Neural cell (in vitro differentiated cells): Measurements from ENCODE around the gene RBM42. TPM values are rescaled to one million over a fixed set of nuclear protein-coding genes. Genes with fewer than 3 reads are reported as not detected.
"Not testable (repeated sequence)": the region's sequence is repeated elsewhere in the genome, so short reads cannot be mapped to it uniquely, and the experiment has no call there.

Source experiments
- H2AFZ ChIP-seq: fragments of 200-600, 300-800 bp; sonication (generic), shearing (Covaris generic); 2 replicates; pipeline ENCODE4 v1.6.0; 2014; ENCODE audit warnings: low read depth, mild to moderate bottlenecking, antibody characterized with exemption, low read length, moderate library complexity
- H3F3A ChIP-seq: fragments of 200-600 bp; shearing (Covaris generic); 2 replicates; pipeline ENCODE4 v1.6.1; 2016; ENCODE audit warnings: mild to moderate bottlenecking, moderate library complexity, mixed read lengths, antibody characterized with exemption, low read length; ENCODE audit not compliant: insufficient read depth, poor library complexity, severe bottlenecking
- H3K27ac ChIP-seq: fragments of 200-600, 300-800 bp; sonication (generic), shearing (Covaris generic); 2 replicates; pipeline ENCODE4 v1.5.1; 2014; ENCODE audit warnings: mild to moderate bottlenecking, low read length, moderate library complexity
- H3K27me3 ChIP-seq: fragments of 300-800, 200-600 bp; sonication (generic), shearing (Covaris generic); 2 replicates; pipeline ENCODE4 v1.6.0; 2014; ENCODE audit warnings: mild to moderate bottlenecking, low read depth, low read length, moderate library complexity; ENCODE audit not compliant: insufficient read depth
- H3K36me3 ChIP-seq: fragments of 300-800, 200-600 bp; sonication (generic), shearing (Covaris generic); 2 replicates; pipeline ENCODE4 v1.5.1; 2014; ENCODE audit warnings: mild to moderate bottlenecking, antibody characterized with exemption, low read length, moderate library complexity; ENCODE audit not compliant: insufficient read depth
- H3K4me2 ChIP-seq: fragments of 300-800, 200-600 bp; sonication (generic), shearing (Covaris generic); 2 replicates; pipeline ENCODE4 v1.6.0; 2014; ENCODE audit warnings: mild to moderate bottlenecking, low read length
- H3K4me3 ChIP-seq: fragments of 300-800, 200-600 bp; sonication (generic), shearing (Covaris generic); 2 replicates; pipeline ENCODE4 v1.5.1; 2014; ENCODE audit warnings: mild to moderate bottlenecking, low read length, moderate library complexity
- H3K79me2 ChIP-seq: fragments of 200-600 bp; shearing (Covaris generic); replicated peaks from 2 replicates; pipeline ENCODE4 v1.6.0; 2014; ENCODE audit warnings: mild to moderate bottlenecking, low read length, moderate library complexity; ENCODE audit not compliant: insufficient read depth
- H3K9ac ChIP-seq: fragments of 300-800, 200-600 bp; sonication (generic), shearing (Covaris generic); 2 replicates; pipeline ENCODE4 v1.6.1; 2016; ENCODE audit warnings: mild to moderate bottlenecking, low read length, mixed read lengths
- H3K9me2 ChIP-seq: fragments of 200-600 bp; shearing (Covaris generic); 2 replicates; pipeline ENCODE4 v1.6.1; 2016; ENCODE audit warnings: mild to moderate bottlenecking, low read length, mixed read lengths; ENCODE audit not compliant: insufficient read depth
- H3K9me3 ChIP-seq: fragments of 200-600, 300-800 bp; sonication (generic), shearing (Covaris generic); 2 replicates; pipeline ENCODE4 v1.6.1; 2016; ENCODE audit warnings: mild to moderate bottlenecking, mixed run types, low read length, moderate library complexity, mixed read lengths
- H4K20me1 ChIP-seq: fragments of 200-600 bp; shearing (Covaris generic); 2 replicates; pipeline ENCODE4 v1.6.1; 2016; ENCODE audit warnings: mild to moderate bottlenecking, mixed run types; ENCODE audit not compliant: insufficient read depth
- EP300 ChIP-seq: fragments of 450-650 bp; conservative IDR thresholded peaks from 2 replicates; pipeline ENCODE4 v1.6.1; 2014; ENCODE audit warnings: antibody characterized with exemption, mild to moderate bottlenecking, moderate library complexity; ENCODE audit not compliant: poor library complexity, severe bottlenecking
- EZH2 ChIP-seq: fragments of 200-600, 300-800 bp; shearing (Covaris generic), sonication (generic); IDR thresholded peaks from 2 replicates; pipeline ENCODE4 v1.6.1; 2014; ENCODE audit warnings: antibody characterized with exemption, low read length, borderline replicate concordance, mild to moderate bottlenecking; ENCODE audit not compliant: insufficient read depth, poor library complexity, severe bottlenecking
- MXI1 ChIP-seq: fragments of 450-650 bp; conservative IDR thresholded peaks from 2 replicates; pipeline ENCODE4 v1.6.1; 2014; ENCODE audit warnings: antibody characterized with exemption, mild to moderate bottlenecking; ENCODE audit not compliant: poor library complexity, severe bottlenecking
- POLR2AphosphoS5 ChIP-seq: IDR thresholded peaks from 2 replicates; pipeline ENCODE4 v1.6.1; 2012
- RAD21 ChIP-seq: fragments of 450-650 bp; conservative IDR thresholded peaks from 2 replicates; pipeline ENCODE4 v1.6.1; 2014; ENCODE audit warnings: antibody characterized with exemption, mild to moderate bottlenecking, moderate library complexity
- SMC3 ChIP-seq: fragments of 450-650 bp; conservative IDR thresholded peaks from 2 replicates; pipeline ENCODE4 v1.6.1; 2014; ENCODE audit warnings: antibody characterized with exemption, mild to moderate bottlenecking, moderate library complexity; ENCODE audit not compliant: poor library complexity
- TAF1 ChIP-seq: IDR thresholded peaks from 2 replicates; pipeline ENCODE4 v1.6.1; 2012; ENCODE audit warnings: low read depth
- polyA plus RNA-seq: library from polyadenylated mRNA; depleted of rRNA; stranded (reverse); fragments of >200 nt; gene quantifications from 2 replicates; pipeline ENCODE4 v1.2.3, GENCODE V29; 2014
- TF ChIP-seq, protein P1 (sequence below): IDR thresholded peaks from 2 replicates; pipeline ENCODE4 v1.6.1; 2012; ENCODE audit warnings: borderline replicate concordance
- TF ChIP-seq, protein P2 (sequence below): fragments of 450-650 bp; IDR thresholded peaks from 2 replicates; pipeline ENCODE4 v1.5.1; 2014; ENCODE audit warnings: antibody characterized with exemption, mild to moderate bottlenecking, moderate library complexity; ENCODE audit not compliant: poor library complexity, severe bottlenecking

The RBM42 gene
- polyA plus RNA-seq, 1 donor from 2014 or later, result 58.5 TPM

DNA sequence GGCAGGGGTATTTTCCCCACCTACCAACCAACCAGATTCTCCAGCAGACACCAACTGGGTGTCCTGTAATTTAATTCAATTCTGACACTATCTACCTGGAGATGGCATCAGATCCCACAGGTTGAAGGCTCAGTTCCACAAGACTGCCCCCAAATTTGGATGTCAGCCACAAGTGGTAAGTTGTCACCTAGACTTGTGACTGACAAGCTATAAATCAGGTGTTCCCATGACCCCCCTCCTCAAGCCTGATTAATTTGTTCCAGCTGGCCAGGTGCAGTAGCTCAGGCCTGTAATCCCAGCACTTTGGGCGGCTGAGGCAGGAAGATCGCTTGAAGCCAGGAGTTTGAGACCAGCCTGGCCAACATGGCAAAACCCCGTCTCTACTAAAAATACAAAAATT is 26.9 kb upstream of the RBM42 start:
- Histone ChIP-seq H4K20me1 (no peaks in the 10 kb centered on the region), H3K4me3 (no peak overlapping the region), H3K9ac (no peak overlapping the region), H3K9me3 (no peaks in the 10 kb centered on the region), H2AFZ (no peak overlapping the region), H3K79me2 (no peaks in the 10 kb centered on the region), H3K27ac (no peak overlapping the region), H3K4me2 (no peak overlapping the region), H3K9me2 (no peaks in the 10 kb centered on the region), H3K27me3 (no peaks in the 10 kb centered on the region), H3K36me3 (no peaks in the 10 kb centered on the region), H3F3A (no peaks in the 10 kb centered on the region)
- TF ChIP-seq MXI1 (no peak), TAF1 (no peak), POLR2AphosphoS5 (no peak), EZH2 (no peak), RAD21 (no peak), SMC3 (no peak), EP300 (no peak)
- TF ChIP-seq, protein P1, sequence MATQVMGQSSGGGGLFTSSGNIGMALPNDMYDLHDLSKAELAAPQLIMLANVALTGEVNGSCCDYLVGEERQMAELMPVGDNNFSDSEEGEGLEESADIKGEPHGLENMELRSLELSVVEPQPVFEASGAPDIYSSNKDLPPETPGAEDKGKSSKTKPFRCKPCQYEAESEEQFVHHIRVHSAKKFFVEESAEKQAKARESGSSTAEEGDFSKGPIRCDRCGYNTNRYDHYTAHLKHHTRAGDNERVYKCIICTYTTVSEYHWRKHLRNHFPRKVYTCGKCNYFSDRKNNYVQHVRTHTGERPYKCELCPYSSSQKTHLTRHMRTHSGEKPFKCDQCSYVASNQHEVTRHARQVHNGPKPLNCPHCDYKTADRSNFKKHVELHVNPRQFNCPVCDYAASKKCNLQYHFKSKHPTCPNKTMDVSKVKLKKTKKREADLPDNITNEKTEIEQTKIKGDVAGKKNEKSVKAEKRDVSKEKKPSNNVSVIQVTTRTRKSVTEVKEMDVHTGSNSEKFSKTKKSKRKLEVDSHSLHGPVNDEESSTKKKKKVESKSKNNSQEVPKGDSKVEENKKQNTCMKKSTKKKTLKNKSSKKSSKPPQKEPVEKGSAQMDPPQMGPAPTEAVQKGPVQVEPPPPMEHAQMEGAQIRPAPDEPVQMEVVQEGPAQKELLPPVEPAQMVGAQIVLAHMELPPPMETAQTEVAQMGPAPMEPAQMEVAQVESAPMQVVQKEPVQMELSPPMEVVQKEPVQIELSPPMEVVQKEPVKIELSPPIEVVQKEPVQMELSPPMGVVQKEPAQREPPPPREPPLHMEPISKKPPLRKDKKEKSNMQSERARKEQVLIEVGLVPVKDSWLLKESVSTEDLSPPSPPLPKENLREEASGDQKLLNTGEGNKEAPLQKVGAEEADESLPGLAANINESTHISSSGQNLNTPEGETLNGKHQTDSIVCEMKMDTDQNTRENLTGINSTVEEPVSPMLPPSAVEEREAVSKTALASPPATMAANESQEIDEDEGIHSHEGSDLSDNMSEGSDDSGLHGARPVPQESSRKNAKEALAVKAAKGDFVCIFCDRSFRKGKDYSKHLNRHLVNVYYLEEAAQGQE, result no peak
- TF ChIP-seq, protein P2, sequence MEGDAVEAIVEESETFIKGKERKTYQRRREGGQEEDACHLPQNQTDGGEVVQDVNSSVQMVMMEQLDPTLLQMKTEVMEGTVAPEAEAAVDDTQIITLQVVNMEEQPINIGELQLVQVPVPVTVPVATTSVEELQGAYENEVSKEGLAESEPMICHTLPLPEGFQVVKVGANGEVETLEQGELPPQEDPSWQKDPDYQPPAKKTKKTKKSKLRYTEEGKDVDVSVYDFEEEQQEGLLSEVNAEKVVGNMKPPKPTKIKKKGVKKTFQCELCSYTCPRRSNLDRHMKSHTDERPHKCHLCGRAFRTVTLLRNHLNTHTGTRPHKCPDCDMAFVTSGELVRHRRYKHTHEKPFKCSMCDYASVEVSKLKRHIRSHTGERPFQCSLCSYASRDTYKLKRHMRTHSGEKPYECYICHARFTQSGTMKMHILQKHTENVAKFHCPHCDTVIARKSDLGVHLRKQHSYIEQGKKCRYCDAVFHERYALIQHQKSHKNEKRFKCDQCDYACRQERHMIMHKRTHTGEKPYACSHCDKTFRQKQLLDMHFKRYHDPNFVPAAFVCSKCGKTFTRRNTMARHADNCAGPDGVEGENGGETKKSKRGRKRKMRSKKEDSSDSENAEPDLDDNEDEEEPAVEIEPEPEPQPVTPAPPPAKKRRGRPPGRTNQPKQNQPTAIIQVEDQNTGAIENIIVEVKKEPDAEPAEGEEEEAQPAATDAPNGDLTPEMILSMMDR, result no peak

DNA sequence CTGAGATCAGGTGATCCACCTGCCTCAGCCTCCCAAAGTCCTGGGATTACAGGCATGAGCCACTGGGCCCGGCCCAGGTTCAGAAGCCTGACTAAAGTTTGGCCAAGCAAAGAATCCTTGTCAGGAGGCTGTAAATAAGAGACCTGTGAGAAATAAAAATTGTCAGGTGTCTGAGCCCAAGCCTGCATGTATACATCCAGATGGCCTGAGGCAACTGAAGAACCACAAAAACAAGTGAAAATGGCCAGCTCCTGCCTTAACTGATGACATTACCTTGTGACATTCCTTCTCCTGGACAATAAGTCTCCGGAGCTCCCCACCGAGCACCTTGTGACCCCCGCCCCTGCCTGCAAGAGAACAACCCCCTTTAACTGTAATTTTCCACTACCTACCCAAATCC is 24.4 kb upstream of the RBM42 start:
- H3F3A ChIP-seq, H2AFZ ChIP-seq: not testable (repeated sequence)

DNA sequence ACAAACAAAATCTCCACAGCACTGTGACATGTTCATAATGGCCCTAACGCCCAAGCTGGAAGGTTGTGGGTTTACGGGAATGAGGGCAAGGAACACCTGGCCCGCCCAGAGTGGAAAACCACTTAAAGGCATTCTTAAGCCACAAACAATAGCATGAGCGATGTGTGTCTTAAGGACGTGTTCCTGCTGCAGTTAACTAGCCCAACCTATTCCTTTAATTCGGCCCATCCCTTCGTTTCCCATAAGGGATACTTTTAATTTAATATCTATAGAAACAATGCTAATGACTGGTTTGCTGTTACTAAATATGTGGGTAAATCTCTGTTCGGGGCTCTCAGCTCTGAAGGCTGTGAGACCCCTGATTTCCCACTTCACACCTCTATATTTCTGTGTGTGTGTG is 21.7 kb upstream of the RBM42 start:
- H2AFZ ChIP-seq, H3K9me3 ChIP-seq, H3K27ac ChIP-seq, H3K79me2 ChIP-seq, H3F3A ChIP-seq, H4K20me1 ChIP-seq, H3K27me3 ChIP-seq, H3K4me3 ChIP-seq, H3K9me2 ChIP-seq, H3K9ac ChIP-seq, H3K4me2 ChIP-seq, H3K36me3 ChIP-seq: not testable (repeated sequence)

More for the DNA sequence above, 24.4 kb upstream of the RBM42 start:
- H3K4me2 ChIP-seq, H3K27me3 ChIP-seq, H3K4me3 ChIP-seq, H3K9me2 ChIP-seq, H3K27ac ChIP-seq, H4K20me1 ChIP-seq, H3K9ac ChIP-seq, H3K36me3 ChIP-seq, H3K79me2 ChIP-seq, H3K9me3 ChIP-seq: not testable (repeated sequence)
